ENCODE measurements around the gene TAX1BP1. TPM values are rescaled to one million over a fixed set of nuclear protein-coding genes. Genes with fewer than 3 reads are reported as not detected.

The TAX1BP1 gene
- total RNA-seq (2021) (51.3 to 69.9 TPM (median 52.4 TPM) in 3 replicates), Bru-seq, nascent RNA (percentile 81 among the genes with signal in this experiment)
- long read RNA-seq, experiment 1, transcript TAX1BP1-202 (17 exons, 2,892 nt) = minor isoform, 81 of 829 reads
- long read RNA-seq, experiment 1, transcript TAX1BP1-201 (17 exons, 2,478 nt) = major isoform, 586 of 829 reads
- long read RNA-seq, experiment 1, partial matches to known transcripts = 40 of 829 reads
- long read RNA-seq, experiment 1, other reads (novel, unspliced or antisense) = 118 of 829 reads
- long read RNA-seq, experiment 2, transcript TAX1BP1-201 (17 exons, 2,478 nt) = major isoform, 27 of 73 reads
- long read RNA-seq, experiment 2, partial matches to known transcripts = 31 of 73 reads
- long read RNA-seq, experiment 2, other reads (novel, unspliced or antisense) = 15 of 73 reads
- long read RNA-seq, experiment 3, transcript TAX1BP1-201 (17 exons, 2,478 nt) = major isoform, 159 of 247 reads
- long read RNA-seq, experiment 3, transcript TAX1BP1-202 (17 exons, 2,892 nt) = minor isoform, 19 of 247 reads
- long read RNA-seq, experiment 3, partial matches to known transcripts = 28 of 247 reads
- long read RNA-seq, experiment 3, other reads (novel, unspliced or antisense) = 38 of 247 reads

GRCh38 chr7:27739909-27740448 lies at the start of gene TAX1BP1:
Gene TAX1BP1, plus strand, starts transcription at chr7:27740162. Its CDS starts 8,363 bp downstream, at chr7:27748525.
- DNase-seq (ENCODE audit: low spot score) (peak; percentile 91), ATAC-seq (peak; percentile 80)
- Mint-ChIP-seq H3K9me3 (no peaks in the 10 kb centered on the region), H3K36me3 (no peaks in the 10 kb centered on the region), H3K4me3 (peak within 1 kb of the TSS; percentile 94), H3K27me3 (ENCODE audit: low read depth) (no peaks in the 10 kb centered on the region), H3K27ac (peak within 1 kb of the TSS; percentile 99), H3K4me1 (peaks cover 30% of the 10 kb centered on the region)
- POLR2A ChIA-PET = interaction anchor here (1.9 kb wide), 1 partner anchor 77 kb away, joined by 7 read pairs; the partner anchor contains the start of gene HIBADH
- CTCF ChIA-PET = interaction anchor here (0.8 to 2.9 kb wide), 4 partner anchors 34 to 544 kb away, joined by 3 to 13 read pairs (median 8); no protein-coding TSS in a partner anchor
- TF ChIP-seq ZNF396 (CRISPR knock-in tag; IDR thresholded peaks at IDR 0.05; ENCODE audit: borderline replicate concordance) = no peak
- TF ChIP-seq ZNF425 (CRISPR knock-in tag; conservative IDR thresholded peaks at IDR 0.05) = no peak
- no peak for TF ChIP-seq ERG (CRISPR knock-in tag; IDR thresholded peaks at IDR 0.05)
- no peak for TF ChIP-seq ZSCAN18 (CRISPR knock-in tag; IDR thresholded peaks at IDR 0.05)
- TF ChIP-seq FOXP4 (CRISPR knock-in tag; IDR thresholded peaks at IDR 0.05) = 0 out of 2 replicates have a peak, but pooled peaks have one; percentile 34
- TF ChIP-seq ZNF232 (CRISPR knock-in tag; IDR thresholded peaks at IDR 0.05) = peak; percentile 51; the same call in 1 of the 2 replicates
- peak; percentile 55; the same call in 1 of the 2 replicates for TF ChIP-seq HMGXB4 (CRISPR knock-in tag; IDR thresholded peaks at IDR 0.05)
- TF ChIP-seq SOX15 (CRISPR knock-in tag; IDR thresholded peaks at IDR 0.05) = no peak
- TF ChIP-seq OVOL2 (CRISPR knock-in tag; IDR thresholded peaks at IDR 0.05; ENCODE audit: borderline replicate concordance) = no peak
- TF ChIP-seq ZNF219 (CRISPR knock-in tag; IDR thresholded peaks at IDR 0.05; ENCODE audit: borderline replicate concordance) = no peak; the same call in 1 of the 2 replicates
- TF ChIP-seq HMGA2 (CRISPR knock-in tag; IDR thresholded peaks at IDR 0.05) = no peak
- TF ChIP-seq PRDM15 (CRISPR knock-in tag; IDR thresholded peaks at IDR 0.05) = no peak
- no peak for TF ChIP-seq SMAD3 (CRISPR knock-in tag; IDR thresholded peaks at IDR 0.05; ENCODE audit: borderline replicate concordance)
- peak; percentile 51; the same call in 1 of the 2 replicates for TF ChIP-seq MAX (CRISPR knock-in tag; IDR thresholded peaks at IDR 0.05)
- TF ChIP-seq CREM (CRISPR knock-in tag; IDR thresholded peaks at IDR 0.05) = peak; percentile 91
- no peak for TF ChIP-seq ZNF416 (CRISPR knock-in tag; IDR thresholded peaks at IDR 0.05)
- no peak for TF ChIP-seq ESRRA (CRISPR knock-in tag; IDR thresholded peaks at IDR 0.05; ENCODE audit: borderline replicate concordance)
- TF ChIP-seq NR3C1 (CRISPR knock-in tag; conservative IDR thresholded peaks at IDR 0.05; ENCODE audit: low read depth) = no peak
- peak; percentile 90 for TF ChIP-seq GABPB1 (CRISPR knock-in tag; IDR thresholded peaks at IDR 0.05)
- no peak; the same call in none of the 2 replicates for TF ChIP-seq USF2 (CRISPR knock-in tag; IDR thresholded peaks at IDR 0.05)
- TF ChIP-seq SP1 (CRISPR knock-in tag; conservative IDR thresholded peaks at IDR 0.05) = peak; percentile 84
